BLaER1 treated with 17β-estradiol and CSF1 and Interleukin-3, amounts not matched to agents 10 nM and 100 nM (cell line): Measurements from ENCODE around the gene FHIT.

Experiments
- H3K27ac ChIP-seq, 11 experiments: shearing (Covaris generic); formaldehyde crosslinking; 2 replicates each; pipeline ENCODE4 v1.8.1; 2022
- H3K27me3 ChIP-seq, 11 experiments: shearing (Covaris generic); formaldehyde crosslinking; 2 replicates each; pipeline ENCODE4 v1.8.1; 2022
- H3K36me3 ChIP-seq, 11 experiments: shearing (Covaris generic); formaldehyde crosslinking; 2 replicates each; pipeline ENCODE4 v1.8.1; 2022
- H3K4me1 ChIP-seq, 10 experiments: shearing (Covaris generic); formaldehyde crosslinking; 2 replicates each; pipeline ENCODE4 v1.8.1; 2022
- H3K4me2 ChIP-seq, 11 experiments: shearing (Covaris generic); formaldehyde crosslinking; 2 replicates each; pipeline ENCODE4 v1.8.1; 2022
- H3K4me3 ChIP-seq, 10 experiments: shearing (Covaris generic); formaldehyde crosslinking; 2 replicates each; pipeline ENCODE4 v1.8.1; 2022
- H3K9ac ChIP-seq, 11 experiments: shearing (Covaris generic); formaldehyde crosslinking; 2 replicates each; pipeline ENCODE4 v1.8.1; 2022
- H3K9me3 ChIP-seq, 11 experiments: shearing (Covaris generic); formaldehyde crosslinking; replicated peaks in 1 of 11; 2 replicates each; pipeline ENCODE4 v1.8.1; 2022
- H4K20me1 ChIP-seq, 11 experiments: shearing (Covaris generic); formaldehyde crosslinking; 2 replicates each; pipeline ENCODE4 v1.8.1; 2022
- Cebpa-rat ChIP-seq, 11 experiments: shearing (Covaris generic); IDR thresholded peaks; 2 replicates each; pipeline ENCODE4 v1.8.1; 2022

Gene FHIT

DNA sequence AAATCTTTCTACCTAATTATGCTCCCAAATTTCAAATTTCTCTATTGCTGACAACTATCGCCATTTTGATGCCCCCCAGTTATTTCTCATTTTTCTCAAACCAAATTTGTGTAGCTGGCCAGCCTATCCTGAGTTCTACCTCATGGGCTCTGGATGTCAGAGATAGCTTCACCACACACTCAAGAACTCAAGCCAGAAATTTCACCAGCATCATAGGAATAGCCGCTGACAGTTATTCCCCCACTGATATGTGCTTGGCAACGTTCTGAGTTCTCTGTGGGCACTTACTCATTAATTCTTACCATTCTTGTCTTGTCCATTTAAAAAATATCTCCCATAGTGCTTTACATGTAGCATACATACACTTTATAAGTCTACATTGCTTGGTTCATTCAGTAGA lies 264.7 kb downstream of the FHIT start:
- Histone ChIP-seq H3K36me3 (no peaks in the 10 kb centered on the region), H3K4me2 (no peak overlapping the region), H3K9ac (no peak overlapping the region), H4K20me1 (no peaks in the 10 kb centered on the region), H3K4me1 (peaks cover 0 to 4% (median 1%) of the 10 kb centered on the region in 10 experiments; a peak in 13 of 20 replicates), H3K27ac (no peak overlapping the region), H3K4me3 (no peak overlapping the region), H3K27me3 (no peaks in the 10 kb centered on the region), H3K9me3 (peaks cover 0 to 20% (median 6%) of the 10 kb centered on the region in 11 experiments; a peak in 11 of 22 replicates)
- TF ChIP-seq Cebpa-rat (IDR thresholded peaks at IDR 0.05), result no peak

DNA sequence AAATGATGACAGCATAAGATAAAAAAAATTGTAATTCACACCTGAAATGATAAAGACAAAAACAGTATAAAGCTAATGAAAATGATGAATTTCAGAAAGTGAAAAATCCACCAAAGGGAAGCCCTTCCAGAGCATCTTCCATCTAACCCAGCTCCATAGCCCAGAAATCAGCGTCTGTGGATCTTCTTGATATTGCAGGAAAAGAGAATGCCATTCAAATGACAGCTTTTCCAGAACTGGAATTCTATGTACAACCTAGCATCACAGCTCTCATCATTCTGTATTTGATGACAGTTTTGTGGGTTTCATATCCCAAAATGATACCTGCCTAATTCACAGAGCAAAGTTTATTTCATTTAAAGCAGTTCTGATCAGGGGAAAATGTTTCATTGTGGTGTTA lies 267.3 kb downstream of the FHIT start:
- Histone ChIP-seq H3K27ac (no peak overlapping the region), H3K9ac (no peak overlapping the region), H3K4me3 (no peak overlapping the region), H3K36me3 (no peaks in the 10 kb centered on the region), H3K27me3 (no peaks in the 10 kb centered on the region), H3K9me3 (peaks cover 0 to 20% (median 7%) of the 10 kb centered on the region in 11 experiments; a peak in 11 of 22 replicates), H4K20me1 (no peaks in the 10 kb centered on the region), H3K4me1 (peaks cover 26 to 31% (median 28%) of the 10 kb centered on the region in 10 experiments), H3K4me2 (no peak overlapping the region)
- no peak for TF ChIP-seq Cebpa-rat (IDR thresholded peaks at IDR 0.05)

DNA sequence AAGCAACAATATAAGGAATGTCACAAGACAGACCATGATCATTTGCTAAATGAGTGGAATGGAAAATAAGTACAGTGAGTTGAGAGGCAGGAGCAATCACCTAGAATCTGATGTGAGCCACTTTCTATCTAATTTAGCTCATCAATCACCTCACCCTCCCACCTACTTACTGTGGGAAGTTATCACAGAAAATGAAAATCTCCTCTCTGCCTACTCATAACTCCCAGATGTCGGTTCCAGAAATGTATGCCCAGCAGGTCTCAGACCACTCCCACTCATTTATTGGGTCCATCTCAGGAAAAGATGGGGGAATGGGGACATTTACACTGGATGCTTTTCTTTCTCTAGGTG lies 270.9 kb downstream of the FHIT start:
- Histone ChIP-seq H3K9ac (peak overlapping the region in 1 of 11 experiments; percentile 1; a peak in 1 of 22 replicates), H4K20me1 (no peaks in the 10 kb centered on the region), H3K27ac (peak overlapping the region in 8 of 11 experiments; percentile 32 to 66 (median 56); a peak in 9 of 22 replicates), H3K4me3 (no peak overlapping the region), H3K4me2 (peak overlapping the region; percentile 64 to 85 (median 75); a peak in 21 of 22 replicates), H3K4me1 (peaks cover 42 to 61% (median 58%) of the 10 kb centered on the region in 10 experiments), H3K27me3 (no peaks in the 10 kb centered on the region), H3K9me3 (peaks cover 0 to 19% (median 2%) of the 10 kb centered on the region in 11 experiments; a peak in 9 of 22 replicates), H3K36me3 (no peaks in the 10 kb centered on the region)
- TF ChIP-seq Cebpa-rat (IDR thresholded peaks at IDR 0.05), result no peak

DNA sequence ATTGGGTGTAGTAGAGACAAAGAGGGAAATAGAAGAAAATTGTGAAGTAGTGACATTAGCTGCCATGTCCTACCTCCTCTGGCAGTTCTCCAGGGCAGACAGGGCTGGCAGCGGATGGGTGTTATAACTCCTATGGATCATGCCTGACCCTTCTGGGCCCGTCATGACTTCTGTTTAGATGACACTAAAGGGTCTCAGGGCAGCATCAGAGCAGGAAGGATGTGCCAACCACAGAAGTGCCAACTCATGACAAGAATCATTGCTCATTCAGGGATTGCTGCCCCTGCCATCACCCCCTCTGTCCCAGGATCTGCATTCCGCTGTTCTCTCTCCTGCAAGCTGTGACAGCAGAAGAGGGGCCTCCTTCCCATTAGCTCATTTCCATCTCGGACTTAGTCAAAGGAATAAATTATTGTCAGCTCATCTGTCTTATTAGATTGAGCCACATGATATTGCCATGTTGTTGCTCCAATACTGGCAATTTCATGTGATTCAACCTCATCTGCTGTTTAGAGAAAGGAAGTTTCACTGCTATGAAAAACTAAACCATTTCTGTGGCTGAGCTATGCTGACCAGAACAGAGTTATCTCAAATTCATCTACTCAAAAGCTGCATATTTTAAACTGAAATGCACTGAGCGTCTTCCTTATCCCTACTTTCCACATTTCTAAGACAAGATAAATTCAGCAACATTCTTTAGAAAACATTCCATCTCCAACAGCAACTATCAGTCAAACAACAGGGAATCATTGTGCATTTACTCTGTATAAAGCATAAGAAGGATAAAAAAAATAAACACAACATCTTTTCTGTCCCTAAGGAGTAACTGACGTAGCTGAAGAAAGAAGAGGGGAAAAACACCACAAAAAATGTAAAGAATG lies 271.6 kb downstream of the FHIT start:
- H4K20me1 ChIP-seq, result no peaks in the 10 kb centered on the region
- peak overlapping the region in 1 of 11 experiments; percentile 3; a peak in 2 of 22 replicates for H3K9ac ChIP-seq
- H3K27me3 ChIP-seq, result no peaks in the 10 kb centered on the region
- peak overlapping the region in 9 of 11 experiments; percentile 32 to 66 (median 56); a peak in 18 of 22 replicates for H3K27ac ChIP-seq
- no peak for TF ChIP-seq Cebpa-rat (IDR thresholded peaks at IDR 0.05)
- H3K4me2 ChIP-seq, result peak overlapping the region; percentile 64 to 85 (median 75)
- H3K4me1 ChIP-seq, result peaks cover 42 to 61% (median 58%) of the 10 kb centered on the region in 10 experiments
- no peaks in the 10 kb centered on the region for H3K36me3 ChIP-seq
- H3K4me3 ChIP-seq, result peak overlapping the region in 3 of 10 experiments; percentile 9 to 28 (median 18); a peak in 3 of 20 replicates
- H3K9me3 ChIP-seq, result peaks cover 0 to 19% (median 1%) of the 10 kb centered on the region in 11 experiments; a peak in 8 of 22 replicates

DNA sequence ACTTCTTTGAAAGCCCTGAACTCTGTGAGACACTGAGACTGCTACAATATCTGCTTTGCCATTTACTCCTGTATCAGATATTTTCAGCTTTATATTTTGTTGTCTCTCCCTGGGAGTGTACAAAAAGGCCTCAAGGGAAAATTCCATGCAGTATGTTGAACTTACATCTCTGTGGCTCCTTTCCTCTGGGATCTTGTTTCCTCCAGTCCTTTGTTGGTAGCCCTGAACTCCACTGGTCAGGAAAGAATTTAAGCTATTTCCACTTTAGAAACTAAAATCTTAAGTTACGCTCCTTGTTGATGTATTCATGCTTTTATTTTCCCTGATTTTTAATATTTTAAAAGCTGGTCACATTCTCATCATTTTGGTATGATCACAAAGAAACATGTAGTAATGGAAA lies 277.9 kb downstream of the FHIT start:
- Histone ChIP-seq H3K27ac (no peak overlapping the region), H3K9ac (no peak overlapping the region), H3K9me3 (peaks cover 19 to 46% (median 37%) of the 10 kb centered on the region in 11 experiments), H3K36me3 (no peaks in the 10 kb centered on the region; a peak in 2 of 22 replicates), H3K4me3 (no peak overlapping the region), H3K4me1 (peaks cover 12 to 27% (median 25%) of the 10 kb centered on the region in 10 experiments; a peak in 19 of 20 replicates), H4K20me1 (no peaks in the 10 kb centered on the region), H3K27me3 (no peaks in the 10 kb centered on the region), H3K4me2 (no peak overlapping the region)
- no peak for TF ChIP-seq Cebpa-rat (IDR thresholded peaks at IDR 0.05)

DNA sequence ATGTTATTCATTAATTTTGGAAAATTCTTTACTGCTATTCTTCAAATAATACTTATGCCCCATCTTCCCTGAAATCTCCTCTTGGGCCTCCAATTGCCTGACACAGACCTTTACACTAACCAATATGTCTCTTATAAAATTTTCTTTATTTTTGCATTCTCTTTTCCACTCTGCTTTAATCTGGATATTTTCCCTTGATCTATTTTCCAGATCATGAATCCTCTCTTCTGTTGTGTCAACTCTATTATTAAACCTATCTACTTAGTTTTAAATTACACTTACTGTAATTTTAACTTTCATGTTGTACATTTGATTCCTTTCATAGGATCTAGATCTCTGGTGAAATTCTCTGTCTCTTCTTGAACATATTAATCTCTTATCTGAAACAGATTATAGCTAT lies 278.7 kb downstream of the FHIT start:
- no peak overlapping the region for H3K9ac ChIP-seq
- H3K4me2 ChIP-seq, result no peak overlapping the region
- H3K9me3 ChIP-seq, result peaks cover 19 to 46% (median 37%) of the 10 kb centered on the region in 11 experiments
- no peaks in the 10 kb centered on the region for H4K20me1 ChIP-seq
- H3K4me1 ChIP-seq, result peaks cover 10 to 20% (median 17%) of the 10 kb centered on the region in 10 experiments; a peak in 19 of 20 replicates
- H3K27me3 ChIP-seq, result no peaks in the 10 kb centered on the region
- no peak overlapping the region for H3K4me3 ChIP-seq
- H3K36me3 ChIP-seq, result no peaks in the 10 kb centered on the region; a peak in 2 of 22 replicates
- H3K27ac ChIP-seq, result no peak overlapping the region
- no peak for TF ChIP-seq Cebpa-rat (IDR thresholded peaks at IDR 0.05)

DNA sequence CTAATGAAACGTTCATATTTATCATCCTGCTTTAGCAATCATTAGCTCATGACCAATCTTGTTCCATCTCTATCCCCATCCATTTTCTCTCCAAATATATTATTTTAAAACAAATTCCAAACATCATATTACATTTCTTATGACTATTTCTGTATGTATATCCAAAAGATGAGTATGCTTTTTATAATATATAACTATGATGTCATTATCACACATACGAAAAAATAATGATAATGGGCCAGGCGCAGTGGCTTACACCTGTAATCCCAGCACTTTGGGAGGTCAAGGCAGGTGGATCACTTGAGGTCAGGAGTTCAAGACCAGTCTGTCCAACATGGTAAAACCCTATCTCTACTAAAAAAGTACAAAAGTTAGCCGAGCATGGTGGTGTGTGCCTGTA lies 280.4 kb downstream of the FHIT start:
- TF ChIP-seq Cebpa-rat (IDR thresholded peaks at IDR 0.05), result no peak
- no peak overlapping the region for H3K9ac ChIP-seq
- no peak overlapping the region for H3K4me3 ChIP-seq
- no peak overlapping the region for H3K27ac ChIP-seq
- H3K4me2 ChIP-seq, result no peak overlapping the region
- H4K20me1 ChIP-seq, result no peaks in the 10 kb centered on the region
- peaks cover 26 to 55% (median 44%) of the 10 kb centered on the region in 11 experiments for H3K9me3 ChIP-seq
- peaks cover 0 to 5% (median 0%) of the 10 kb centered on the region in 11 experiments; a peak in 2 of 22 replicates for H3K36me3 ChIP-seq
- peaks cover 0 to 2% (median under 1%) of the 10 kb centered on the region in 10 experiments; a peak in 6 of 20 replicates for H3K4me1 ChIP-seq
- no peaks in the 10 kb centered on the region for H3K27me3 ChIP-seq

DNA sequence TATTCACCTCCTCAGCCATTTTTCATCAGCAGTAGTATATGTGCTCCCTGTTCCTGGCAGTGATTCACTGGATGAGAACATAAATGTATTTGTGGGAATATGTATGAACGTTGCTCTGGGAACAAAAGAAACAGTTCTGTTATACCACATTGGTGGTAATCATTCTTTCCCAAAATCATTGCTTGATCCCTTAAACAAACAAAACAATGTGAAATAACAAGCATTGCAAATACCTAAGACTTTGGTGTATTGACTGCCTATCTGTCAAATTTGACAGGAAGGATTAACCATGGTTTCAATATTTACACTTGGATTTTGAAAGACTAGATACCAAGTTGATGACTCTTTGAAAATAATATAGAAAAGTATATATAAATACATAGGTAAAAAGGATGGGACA lies 284.1 kb downstream of the FHIT start:
- no peak for TF ChIP-seq Cebpa-rat (IDR thresholded peaks at IDR 0.05)
- Histone ChIP-seq H3K27me3 (no peaks in the 10 kb centered on the region), H3K9me3 (peaks cover 10 to 37% (median 19%) of the 10 kb centered on the region in 11 experiments)

DNA sequence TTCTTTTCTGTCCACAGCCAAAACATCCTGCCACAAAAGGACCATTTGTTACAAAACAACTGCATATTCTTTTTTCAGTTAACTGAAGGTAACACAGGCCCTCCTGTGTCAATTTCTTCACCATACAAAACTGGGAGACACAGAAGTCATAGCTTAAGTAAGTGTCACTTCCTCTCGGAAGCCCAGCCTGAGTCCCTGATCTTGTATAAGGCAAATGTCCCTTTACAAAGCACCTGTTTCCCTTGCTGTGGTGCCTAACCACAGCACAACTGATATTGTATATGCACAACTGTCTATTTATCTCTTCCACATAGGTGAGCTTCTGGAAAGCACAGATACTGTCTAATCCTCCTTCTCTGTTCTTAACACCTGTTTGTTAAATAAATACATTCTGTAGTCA lies 293.7 kb downstream of the FHIT start:
- Histone ChIP-seq H3K4me1 (no peaks in the 10 kb centered on the region), H3K36me3 (no peaks in the 10 kb centered on the region), H3K9me3 (peaks cover 9 to 29% (median 16%) of the 10 kb centered on the region in 11 experiments; a peak in 17 of 22 replicates), H3K27me3 (no peaks in the 10 kb centered on the region), H3K27ac (no peak overlapping the region), H3K4me3 (no peak overlapping the region), H4K20me1 (no peaks in the 10 kb centered on the region), H3K9ac (no peak overlapping the region), H3K4me2 (no peak overlapping the region)
- no peak for TF ChIP-seq Cebpa-rat (IDR thresholded peaks at IDR 0.05)

More for the DNA sequence above, 284.1 kb downstream of the FHIT start:
- no peak overlapping the region for H3K4me3 ChIP-seq
- H3K4me1 ChIP-seq, result no peaks in the 10 kb centered on the region
- no peak overlapping the region for H3K4me2 ChIP-seq
- no peak overlapping the region for H3K9ac ChIP-seq
- H3K27ac ChIP-seq, result no peak overlapping the region
- 0 out of 22 replicates have a peak, but pooled peaks cover 0 to 6% (median 0%) of the 10 kb centered on the region in 11 experiments for H3K36me3 ChIP-seq
- H4K20me1 ChIP-seq, result no peaks in the 10 kb centered on the region
